Endothelial cell (in vitro differentiated cells): ENCODE measurements around the gene NPAS2. TPM values are rescaled to one million over a fixed set of nuclear protein-coding genes. Genes with fewer than 3 reads are reported as not detected.
A peak's percentile ranks its signal among the peaks of the same experiment; 100 is the strongest.

Experiments used
- DNase-seq: peaks from one replicate; pipeline ENCODE4 v3.0.0; 2021; ENCODE audit warnings: low spot score
- H3K27ac Mint-ChIP-seq: one replicate; pipeline ENCODE4 v1.8.0; 2021; ENCODE audit warnings: mixed read lengths, inconsistent platforms; ENCODE audit not compliant: unreplicated experiment
- H3K27me3 Mint-ChIP-seq: one replicate; pipeline ENCODE4 v1.8.0; 2021; ENCODE audit warnings: mild to moderate bottlenecking, moderate library complexity, mixed read lengths, inconsistent platforms; ENCODE audit not compliant: unreplicated experiment
- H3K36me3 Mint-ChIP-seq: one replicate; pipeline ENCODE4 v1.8.0; 2021; ENCODE audit warnings: mild to moderate bottlenecking, low read depth, mixed read lengths, inconsistent platforms; ENCODE audit not compliant: unreplicated experiment
- H3K4me1 Mint-ChIP-seq: one replicate; pipeline ENCODE4 v1.8.0; 2021; ENCODE audit warnings: mild to moderate bottlenecking, mixed read lengths, inconsistent platforms; ENCODE audit not compliant: unreplicated experiment
- H3K4me3 Mint-ChIP-seq: one replicate; pipeline ENCODE4 v1.8.0; 2021; ENCODE audit warnings: mild to moderate bottlenecking, mixed read lengths, inconsistent platforms; ENCODE audit not compliant: unreplicated experiment
- H3K9me3 Mint-ChIP-seq: one replicate; pipeline ENCODE4 v1.8.0; 2021; ENCODE audit warnings: mixed read lengths, inconsistent platforms; ENCODE audit not compliant: unreplicated experiment
- CTCF ChIP-seq: fragments of 200-600 bp; sonication (generic); IDR thresholded peaks from one replicate; pipeline ENCODE4 v1.5.0; 2021; ENCODE audit warnings: antibody characterized with exemption; ENCODE audit not compliant: unreplicated experiment
- total RNA-seq: library from RNA; stranded (reverse); fragmentation: NEBNext Ultra II Directional; extraction: Animal tissue kit (Norgen Biotek cat#: 25700); gene quantifications from one replicate; pipeline ENCODE4 v1.2.1, GENCODE V29; 2021; ENCODE audit not compliant: unreplicated experiment

Gene NPAS2
- total RNA-seq, 1 donor from 2014 or later = 70.1 TPM

- Mint-ChIP-seq H3K4me1 (peaks cover 11% of the 10 kb centered on the region), H3K27me3 (peaks cover 4% of the 10 kb centered on the region), H3K36me3 (peaks cover 63% of the 10 kb centered on the region), H3K9me3 (no peaks in the 10 kb centered on the region), H3K4me3 (no peak overlapping the region), H3K27ac (no peak overlapping the region)
- DNase-seq = no peak
- TF ChIP-seq CTCF = no peak
These were observed 125.4 kb downstream of the NPAS2 start for GRCh38 chr2:100945433-100945740.

- H3K4me1 Mint-ChIP-seq = peaks cover 11% of the 10 kb centered on the region
These were observed 126.1 kb downstream of the NPAS2 start for GRCh38 chr2:100945930-100946607.

GRCh38 chr2:100948942-100949811, 129.2 kb downstream of the NPAS2 start:
- peaks cover 5% of the 10 kb centered on the region for H3K4me1 Mint-ChIP-seq
- no peak overlapping the region for H3K4me3 Mint-ChIP-seq
- H3K9me3 Mint-ChIP-seq = no peaks in the 10 kb centered on the region
- TF ChIP-seq CTCF = no peak
- H3K36me3 Mint-ChIP-seq = peaks cover 48% of the 10 kb centered on the region
- DNase-seq = no peak
- H3K27ac Mint-ChIP-seq = no peak overlapping the region
- no peaks in the 10 kb centered on the region for H3K27me3 Mint-ChIP-seq

More at GRCh38 chr2:100945930-100946607, 126.1 kb downstream of the NPAS2 start:
- peak overlapping the region; percentile 4 for H3K27ac Mint-ChIP-seq
- TF ChIP-seq CTCF = no peak
- H3K9me3 Mint-ChIP-seq = no peaks in the 10 kb centered on the region
- H3K4me3 Mint-ChIP-seq = no peak overlapping the region
- peaks cover 69% of the 10 kb centered on the region for H3K36me3 Mint-ChIP-seq
- H3K27me3 Mint-ChIP-seq = peaks cover 4% of the 10 kb centered on the region
- no peak for DNase-seq

GRCh38 chr2:100952512-100952911, 132.6 kb downstream of the NPAS2 start:
- H3K36me3 Mint-ChIP-seq = peaks cover 32% of the 10 kb centered on the region
- H3K9me3 Mint-ChIP-seq = no peaks in the 10 kb centered on the region
- DNase-seq = no peak
- H3K4me1 Mint-ChIP-seq = peaks cover 5% of the 10 kb centered on the region
- no peak overlapping the region for H3K4me3 Mint-ChIP-seq
- no peak for TF ChIP-seq CTCF
- H3K27ac Mint-ChIP-seq = no peak overlapping the region
- peaks cover 1% of the 10 kb centered on the region for H3K27me3 Mint-ChIP-seq

GRCh38 chr2:100953406-100954043, 133.6 kb downstream of the NPAS2 start:
- Mint-ChIP-seq H3K9me3 (no peaks in the 10 kb centered on the region), H3K27me3 (peaks cover 1% of the 10 kb centered on the region), H3K36me3 (peaks cover 37% of the 10 kb centered on the region), H3K27ac (no peak overlapping the region), H3K4me3 (no peak overlapping the region), H3K4me1 (peaks cover 5% of the 10 kb centered on the region)
- no peak for DNase-seq
- TF ChIP-seq CTCF = no peak
